IMR-90 (cell line): Measurements from ENCODE around the gene ALDH1A1. TPM values are rescaled to one million over a fixed set of nuclear protein-coding genes. Genes with fewer than 3 reads are reported as not detected.

ENCODE experiments used
- ATAC-seq: fragments of 200-7000 bp; cut with Tn5 transposase; 2 replicates; pipeline ENCODE4 v1.9.1; 2020; ENCODE audit warnings: low read depth, mild to moderate bottlenecking, moderate library complexity
- BruUV-seq: library from RNA; stranded (reverse); fragments of 400-500 nt; replicated peaks from 2 replicates; lab custom pipeline; 2021; lab: Mats Ljungman, UMichigan
- CTCF ChIA-PET: fragments of 300-600 bp; formaldehyde crosslinking; extraction: SDS; loops from one replicate; lab custom pipeline; 2021; ENCODE audit warnings: antibody characterized with exemption; lab: Yijun Ruan, JAX
- POLR2A ChIA-PET: fragments of 300-600 bp; sonication (Branson Sonifier 250); formaldehyde crosslinking; loops from one replicate; lab custom pipeline; 2022; ENCODE audit warnings: antibody characterized with exemption; ENCODE audit not compliant: unreplicated experiment; lab: Charles Lee
- DNase-seq: peaks from one replicate; pipeline ENCODE4 v3.0.0; 2013
- H2AFZ ChIP-seq: replicated peaks from 2 replicates; pipeline ENCODE3; 2013; ENCODE audit warnings: low read length, mild to moderate bottlenecking; ENCODE audit not compliant: poor library complexity
- H2AK5ac ChIP-seq: 2 replicates; pipeline ENCODE4 v1.6.1; 2013; ENCODE audit warnings: low read depth, low read length, inconsistent platforms
- H2AK9ac ChIP-seq: replicated peaks from 2 replicates; pipeline ENCODE3; 2013; ENCODE audit warnings: mild to moderate bottlenecking, low read depth, low read length, moderate library complexity; ENCODE audit not compliant: poor library complexity
- H2BK120ac ChIP-seq: 2 replicates; pipeline ENCODE4 v1.6.1; 2013; ENCODE audit warnings: low read depth, low read length, inconsistent platforms
- H2BK15ac ChIP-seq: 3 replicates; pipeline ENCODE4 v1.6.1; 2013; ENCODE audit warnings: low read depth, low read length, inconsistent platforms
- H2BK20ac ChIP-seq: 2 replicates; pipeline ENCODE4 v1.6.1; 2013; ENCODE audit warnings: low read depth, mild to moderate bottlenecking, inconsistent platforms, low read length, moderate library complexity
- H2BK5ac ChIP-seq: 2 replicates; pipeline ENCODE4 v1.6.1; 2013; ENCODE audit warnings: mild to moderate bottlenecking, low read depth, low read length, inconsistent platforms; ENCODE audit not compliant: poor library complexity, severe bottlenecking
- H3K14ac ChIP-seq: replicated peaks from 2 replicates; pipeline ENCODE4 v1.6.1; 2013; ENCODE audit warnings: low read depth, low read length, inconsistent platforms
- H3K18ac ChIP-seq: 2 replicates; pipeline ENCODE4 v1.6.1; 2013; ENCODE audit warnings: low read depth, low read length, control low read depth
- H3K23ac ChIP-seq: 2 replicates; pipeline ENCODE4 v1.6.1; 2013; ENCODE audit warnings: low read depth, low read length, inconsistent platforms
- H3K27ac ChIP-seq: 2 replicates; pipeline ENCODE4 v1.5.1; 2013; ENCODE audit warnings: mild to moderate bottlenecking, control low read depth, low read length; ENCODE audit not compliant: insufficient read depth
- H3K27me3 ChIP-seq: 2 replicates; pipeline ENCODE4 v1.6.1; 2013; ENCODE audit warnings: low read length; ENCODE audit not compliant: control insufficient read depth, insufficient read depth
- H3K36me3 ChIP-seq: 2 replicates; pipeline ENCODE4 v1.6.1; 2013; ENCODE audit warnings: low read length, mixed read lengths; ENCODE audit not compliant: control insufficient read depth, insufficient read depth
- H3K4ac ChIP-seq: 2 replicates; pipeline ENCODE4 v1.6.1; 2013; ENCODE audit warnings: low read depth, low read length, inconsistent platforms
- H3K4me1 ChIP-seq: 2 replicates; pipeline ENCODE4 v1.6.1; 2013; ENCODE audit warnings: low read length, mixed read lengths; ENCODE audit not compliant: control insufficient read depth, insufficient read depth
- H3K4me2 ChIP-seq: 2 replicates; pipeline ENCODE4 v1.6.1; 2013; ENCODE audit warnings: low read depth, mild to moderate bottlenecking, control low read depth, low read length, moderate library complexity
- H3K4me3 ChIP-seq: 2 replicates; pipeline ENCODE4 v1.5.1; 2013; ENCODE audit warnings: low read depth, mild to moderate bottlenecking, control low read depth, low read length, moderate library complexity; ENCODE audit not compliant: insufficient read depth
- H3K56ac ChIP-seq: 2 replicates; pipeline ENCODE4 v1.6.1; 2013; ENCODE audit warnings: low read length, inconsistent platforms; ENCODE audit not compliant: insufficient read depth; ENCODE audit errors: extremely low read depth
- H3K79me1 ChIP-seq, 2 experiments: 2 replicates each; pipeline ENCODE4 v1.6.1; 2013; ENCODE audit warnings: low read length in 2 of 2, inconsistent platforms in 1 of 2, low read depth in 1 of 2
- H3K9ac ChIP-seq: 2 replicates; pipeline ENCODE4 v1.6.1; 2013; ENCODE audit warnings: low read depth, low read length, control low read depth
- H3K9me1 ChIP-seq: 2 replicates; pipeline ENCODE4 v1.6.1; 2013; ENCODE audit warnings: low read length, inconsistent platforms; ENCODE audit not compliant: insufficient read depth
- H3K9me3 ChIP-seq: 2 replicates; pipeline ENCODE4 v1.6.1; 2013; ENCODE audit warnings: low read length; ENCODE audit not compliant: control insufficient read depth, insufficient read depth
- H4K20me1 ChIP-seq: 2 replicates; pipeline ENCODE4 v1.6.1; 2013; ENCODE audit warnings: low read length, inconsistent platforms; ENCODE audit not compliant: insufficient read depth
- H4K5ac ChIP-seq: 2 replicates; pipeline ENCODE4 v1.6.1; 2013; ENCODE audit warnings: mild to moderate bottlenecking, low read depth, low read length, control low read depth
- H4K8ac ChIP-seq, 2 experiments: 2 replicates each; pipeline ENCODE4 v1.6.1; 2013; ENCODE audit warnings: low read depth in 2 of 2, low read length in 2 of 2, control low read depth in 1 of 2, inconsistent platforms in 1 of 2
- H4K91ac ChIP-seq: 2 replicates; pipeline ENCODE4 v1.6.1; 2013; ENCODE audit warnings: low read depth, low read length, inconsistent platforms; ENCODE audit not compliant: insufficient read depth
- BHLHE40 ChIP-seq: fragments of 150-350 bp; IDR thresholded peaks from 2 replicates; pipeline ENCODE4 v1.6.1; 2016; ENCODE audit warnings: mild to moderate bottlenecking, low read depth, low read length
- MXI1 ChIP-seq: IDR thresholded peaks from 2 replicates; pipeline ENCODE4 v1.6.1; 2012; ENCODE audit warnings: low read depth, mild to moderate bottlenecking, low read length, moderate library complexity, borderline replicate concordance
- RAD21 ChIP-seq: IDR thresholded peaks from 2 replicates; pipeline ENCODE4 v1.6.1; 2012; ENCODE audit warnings: low read length, improper control_type of control experiment
- RFX5 ChIP-seq: IDR thresholded peaks from 2 replicates; pipeline ENCODE4 v1.8.0; 2012; ENCODE audit warnings: low read depth, mild to moderate bottlenecking, low read length, moderate library complexity
- WGBS, 2 experiments: methylation state at CpG; one replicate each; pipeline versions ENCODE4 v1.1.5 to v1.1.7; 2013; ENCODE audit warnings: missing lambda C conversion rate in 2 of 2; ENCODE audit not compliant: insufficient read length in 1 of 2; ENCODE audit errors: extremely low coverage in 2 of 2; 5-methylcytosine and 5-hydroxymethylcytosine counted together
- dilution Hi-C: fragments of 300-500 bp; cut with HindIII; formaldehyde crosslinking; loops from one replicate; pipeline ENCODE4 v1.14.3; 2018; ENCODE audit warnings: low sequenced_read_pairs; ENCODE audit not compliant: unreplicated experiment
- in situ Hi-C: fragments of 300-500 bp; cut with MboI; formaldehyde crosslinking; loops from 3 replicates; pipeline ENCODE4 v1.14.3; 2019; ENCODE audit warnings: low sequenced_read_pairs, inconsistent platforms, mixed read lengths
- intact Hi-C: fragments of 100-400 bp; cut with micrococcal nuclease; formaldehyde crosslinking; loops from 2 replicates; pipeline ENCODE4 v1.10.0; 2022
- polyA plus RNA-seq, 3 experiments: library from polyadenylated mRNA; depleted of rRNA; stranded (reverse); fragments of >200 nt; gene quantifications; 2 replicates each; pipeline ENCODE4 v1.2.3, GENCODE V29; 2012; ENCODE audit warnings: low replicate concordance in 1 of 3
- total RNA-seq: library from RNA; depleted of rRNA; stranded (reverse); fragments of >200 nt; gene quantifications from 2 replicates; pipeline ENCODE4 v1.2.3, GENCODE V29; 2012

The ALDH1A1 gene
- total and polyA plus RNA-seq, 2 of the 4 experiments (the other 2 are of a cell fraction) = not detected

DNA sequence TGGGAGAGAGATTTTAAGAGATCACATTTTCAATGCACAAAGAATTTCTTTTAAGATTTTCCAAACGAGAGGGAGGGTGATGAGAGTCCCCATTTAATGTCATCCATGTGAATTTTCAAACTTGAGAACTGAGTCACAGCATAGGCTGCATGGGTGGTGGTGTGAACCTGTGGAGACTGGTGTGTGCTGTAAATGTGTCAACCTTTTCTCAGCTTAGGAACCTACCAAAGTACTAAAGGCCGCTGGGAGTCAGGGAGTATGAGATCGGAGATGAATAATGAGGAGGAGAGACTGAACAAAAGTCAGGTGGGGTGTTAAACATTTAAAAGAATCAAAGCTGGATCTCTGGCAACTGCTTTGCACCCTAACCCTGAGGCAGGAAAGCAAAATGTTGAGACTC is 7.5 kb downstream of the ALDH1A1 start:
- H4K8ac ChIP-seq = no peak overlapping the region
- H3K23ac ChIP-seq = no peak overlapping the region
- H3K18ac ChIP-seq = no peak overlapping the region
- H3K4me1 ChIP-seq = no peaks in the 10 kb centered on the region
- H3K4me3 ChIP-seq = no peak overlapping the region
- no peak for DNase-seq
- no peak overlapping the region for H3K9ac ChIP-seq
- WGBS, 2 experiments = no CpG with 5 or more reads among the region's 3 CpGs
- ChIA-PET POLR2A (no interaction called here), CTCF (no interaction called here)
- H3K79me1 ChIP-seq = no peaks in the 10 kb centered on the region
- H3K56ac ChIP-seq = no peak overlapping the region
- H2AK9ac ChIP-seq = no peak overlapping the region
- dilution Hi-C loops = no loop called here
- H3K36me3 ChIP-seq = no peaks in the 10 kb centered on the region
- no peak overlapping the region for H2AFZ ChIP-seq
- H2BK120ac ChIP-seq = no peak overlapping the region
- no peak overlapping the region for H3K14ac ChIP-seq
- TF ChIP-seq RFX5 (no peak), BHLHE40 (no peak), RAD21 (no peak), MXI1 (no peak)
- intact Hi-C loops = loop anchor here (10.0 kb wide), 1 partner anchor 49 kb away; no protein-coding TSS in a partner anchor
- no peaks in the 10 kb centered on the region for H3K27me3 ChIP-seq
- H3K27ac ChIP-seq = no peak overlapping the region
- ATAC-seq = no peak
- H3K9me3 ChIP-seq = no peaks in the 10 kb centered on the region
- H2BK20ac ChIP-seq = no peak overlapping the region
- H2BK15ac ChIP-seq = no peak overlapping the region
- no TSS peak for BruUV-seq
- in situ Hi-C loops = no loop called here
- no peak overlapping the region for H4K5ac ChIP-seq
- H3K9me1 ChIP-seq = no peaks in the 10 kb centered on the region
- no peak overlapping the region for H3K4me2 ChIP-seq
- H3K4ac ChIP-seq = no peak overlapping the region
- no peak overlapping the region for H2AK5ac ChIP-seq
- H4K20me1 ChIP-seq = no peaks in the 10 kb centered on the region
- no peak overlapping the region for H4K91ac ChIP-seq
- H2BK5ac ChIP-seq = no peak overlapping the region
